Measurements from ENCODE around the gene LGALS13.

GRCh38 chr19:39555883-39556282, 46.4 kb upstream of the LGALS13 start:
- TF ChIP-seq POLR2A (IDR thresholded peaks at IDR 0.05; ENCODE audit: low read depth, low read length) (no peak), SPI1 (IDR thresholded peaks at IDR 0.05; ENCODE audit: low read depth, low read length) (peak; percentile 57; the same call in 1 of the 2 replicates)

Data from GM12891 (cell line).